ENCODE measurements around the gene XRCC3. TPM values are rescaled to one million over a fixed set of nuclear protein-coding genes. Genes with fewer than 3 reads are reported as not detected.
"Not testable (repeated sequence)": the region's sequence is repeated elsewhere in the genome, so short reads cannot be mapped to it uniquely, and the experiment has no call there.

XRCC3 gene
- total RNA-seq, 2 experiments from 2014 or later = 64.3 to 68.8 TPM

GRCh38 chr14:103695296-103696069, 19.8 kb downstream of the XRCC3 start:
- H3K9me3 Mint-ChIP-seq (ENCODE audit: low read depth) = no peaks in the 10 kb centered on the region
- ATAC-seq = no peak
- H3K4me3 Mint-ChIP-seq = no peak overlapping the region
- H3K4me1 Mint-ChIP-seq = no peaks in the 10 kb centered on the region
- DNase-seq = no peak
- H3K27me3 Mint-ChIP-seq = no peaks in the 10 kb centered on the region
- CTCF ChIA-PET = no interaction called here
- H3K36me3 Mint-ChIP-seq = peaks cover 4% of the 10 kb centered on the region
- no peak overlapping the region for H3K27ac Mint-ChIP-seq

- DNase-seq = no peak
- H3K27ac Mint-ChIP-seq = no peak overlapping the region
- no peaks in the 10 kb centered on the region for H3K4me1 Mint-ChIP-seq
- no peak overlapping the region for H3K4me3 Mint-ChIP-seq
- H3K27me3 Mint-ChIP-seq = no peaks in the 10 kb centered on the region
- H3K36me3 Mint-ChIP-seq = peaks cover 4% of the 10 kb centered on the region
- no peaks in the 10 kb centered on the region for H3K9me3 Mint-ChIP-seq (ENCODE audit: low read depth)
- CTCF ChIA-PET = no interaction called here
- no peak for ATAC-seq
Observed at GRCh38 chr14:103694572-103695026, 20.7 kb downstream of the XRCC3 start.

DNA sequence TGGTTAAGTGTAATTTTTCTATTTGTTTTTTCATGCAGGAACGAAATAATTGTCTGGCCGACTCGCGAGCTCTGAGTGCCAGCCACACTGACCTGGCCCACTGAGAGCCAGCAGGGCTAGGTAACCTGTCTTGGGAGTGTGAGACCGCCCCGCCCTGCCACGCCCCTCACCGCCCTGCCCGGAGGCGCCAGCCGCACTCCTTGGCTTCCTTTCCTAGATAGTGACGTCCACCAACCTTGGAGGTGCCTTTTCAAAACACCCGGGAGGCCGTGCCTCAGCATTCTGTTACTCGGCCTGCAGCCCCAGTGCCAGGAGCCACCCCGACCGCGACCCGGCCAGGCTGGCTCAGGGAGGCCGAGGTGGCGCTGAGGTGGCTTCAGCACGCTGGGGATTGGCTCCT, 21.7 kb downstream of the XRCC3 start:
- CTCF ChIA-PET = no interaction called here
- no peak for ATAC-seq
- no peak for DNase-seq
- H3K9me3 Mint-ChIP-seq (ENCODE audit: low read depth) = no peaks in the 10 kb centered on the region
- H3K4me1 Mint-ChIP-seq = no peaks in the 10 kb centered on the region
- no peaks in the 10 kb centered on the region for H3K27me3 Mint-ChIP-seq
- no peak overlapping the region for H3K4me3 Mint-ChIP-seq
- peaks cover 4% of the 10 kb centered on the region for H3K36me3 Mint-ChIP-seq
- H3K27ac Mint-ChIP-seq = no peak overlapping the region

DNA sequence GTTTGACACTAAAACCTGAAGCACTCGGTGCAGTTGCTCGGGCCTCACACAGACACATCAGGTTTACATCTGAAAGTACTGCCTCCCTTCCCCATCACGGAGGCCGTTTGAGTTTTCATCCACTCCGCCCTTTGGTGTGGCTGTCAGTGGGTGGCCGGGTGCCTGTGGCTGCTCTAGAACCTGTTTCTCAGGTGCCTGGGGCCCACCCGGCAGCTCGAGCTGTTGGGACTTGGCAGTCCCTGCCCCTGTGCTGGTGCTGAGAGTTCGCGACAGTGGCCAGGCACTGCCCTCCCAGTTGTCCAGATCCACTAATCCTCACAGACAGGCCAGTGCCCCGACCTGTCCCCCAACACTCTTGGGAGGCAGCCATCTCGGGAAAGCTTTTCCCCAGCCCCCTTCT, 22.4 kb downstream of the XRCC3 start:
- Mint-ChIP-seq H3K27ac (no peak overlapping the region), H3K4me1 (no peaks in the 10 kb centered on the region), H3K4me3 (no peak overlapping the region), H3K27me3 (no peaks in the 10 kb centered on the region), H3K9me3 (ENCODE audit: low read depth) (no peaks in the 10 kb centered on the region), H3K36me3 (peaks cover 6% of the 10 kb centered on the region)
- DNase-seq (no peak), ATAC-seq (no peak)
- CTCF ChIA-PET = no interaction called here

- Mint-ChIP-seq H3K27ac (no peak overlapping the region), H3K27me3 (no peaks in the 10 kb centered on the region), H3K4me1 (no peaks in the 10 kb centered on the region), H3K9me3 (ENCODE audit: low read depth) (no peaks in the 10 kb centered on the region), H3K4me3 (no peak overlapping the region), H3K36me3 (peaks cover 8% of the 10 kb centered on the region)
- DNase-seq (no peak), ATAC-seq (no peak)
- CTCF ChIA-PET = no interaction called here
Observed at GRCh38 chr14:103692159-103692558, 23.1 kb downstream of the XRCC3 start.

- H3K27ac Mint-ChIP-seq; ATAC-seq; DNase-seq; H3K4me1 Mint-ChIP-seq; H3K27me3 Mint-ChIP-seq; H3K4me3 Mint-ChIP-seq; H3K36me3 Mint-ChIP-seq; CTCF ChIA-PET; H3K9me3 Mint-ChIP-seq (ENCODE audit: low read depth): not testable (repeated sequence)
Observed at GRCh38 chr14:103691655-103692054, 23.6 kb downstream of the XRCC3 start.

- no peak for DNase-seq
- no peak for ATAC-seq
- CTCF ChIA-PET = interaction anchor here (0.7 kb wide), 2 partner anchors 20 to 57 kb away, joined by 3 read pairs; no protein-coding TSS in a partner anchor
- Mint-ChIP-seq H3K27me3 (no peaks in the 10 kb centered on the region), H3K9me3 (ENCODE audit: low read depth) (no peaks in the 10 kb centered on the region), H3K36me3 (peaks cover 11% of the 10 kb centered on the region), H3K4me3 (no peak overlapping the region), H3K27ac (no peak overlapping the region), H3K4me1 (no peaks in the 10 kb centered on the region)
Observed at GRCh38 chr14:103690332-103690731, 24.9 kb downstream of the XRCC3 start.

GRCh38 chr14:103688906-103689902, 26.0 kb downstream of the XRCC3 start:
- Mint-ChIP-seq H3K4me1 (no peaks in the 10 kb centered on the region), H3K27me3 (no peaks in the 10 kb centered on the region), H3K27ac (no peak overlapping the region), H3K36me3 (peaks cover 15% of the 10 kb centered on the region), H3K9me3 (ENCODE audit: low read depth) (no peaks in the 10 kb centered on the region), H3K4me3 (no peak overlapping the region)
- ATAC-seq (no peak), DNase-seq (no peak)
- CTCF ChIA-PET = interaction anchor here (1.4 to 1.6 kb wide), 2 partner anchors 9 to 25 kb away, joined by 3 to 5 read pairs; no protein-coding TSS in a partner anchor

DNA sequence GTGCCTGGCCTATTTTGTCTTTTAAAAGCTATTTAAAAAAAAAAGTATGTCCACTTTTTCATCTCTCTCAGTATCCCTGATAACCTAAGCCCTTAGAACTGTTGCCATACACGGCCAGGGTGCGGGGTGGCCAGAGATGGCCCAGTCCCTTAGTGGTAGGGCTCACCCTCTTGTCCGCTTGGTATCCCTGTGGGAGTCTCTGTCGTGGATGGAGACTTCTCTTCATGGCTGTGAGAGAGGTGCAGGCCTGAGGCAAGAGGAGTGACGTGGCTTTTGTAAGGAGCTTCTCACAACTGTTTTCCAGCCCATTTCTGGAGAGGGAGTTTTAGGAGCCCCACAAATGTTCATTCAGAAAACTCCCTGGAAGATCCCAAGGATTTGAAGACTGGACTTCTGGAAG, 26.8 kb downstream of the XRCC3 start:
- CTCF ChIA-PET = interaction anchor here (1.4 to 1.6 kb wide), 2 partner anchors 8 to 25 kb away, joined by 3 to 5 read pairs; no protein-coding TSS in a partner anchor
- H3K36me3 Mint-ChIP-seq = peaks cover 12% of the 10 kb centered on the region
- DNase-seq = no peak

GRCh38 chr14:103687712-103688111, 27.5 kb downstream of the XRCC3 start:
- Mint-ChIP-seq H3K4me1 (no peaks in the 10 kb centered on the region), H3K4me3 (no peak overlapping the region), H3K27ac (no peak overlapping the region), H3K27me3 (no peaks in the 10 kb centered on the region), H3K36me3 (peaks cover 19% of the 10 kb centered on the region), H3K9me3 (ENCODE audit: low read depth) (no peaks in the 10 kb centered on the region)
- DNase-seq (no peak), ATAC-seq (no peak)
- CTCF ChIA-PET = interaction anchor here (1.4 to 1.6 kb wide), 2 partner anchors 8 to 24 kb away, joined by 3 to 5 read pairs; no protein-coding TSS in a partner anchor

More for the DNA sequence above, 26.8 kb downstream of the XRCC3 start:
- no peaks in the 10 kb centered on the region for H3K9me3 Mint-ChIP-seq (ENCODE audit: low read depth)
- H3K27me3 Mint-ChIP-seq = no peaks in the 10 kb centered on the region
- H3K27ac Mint-ChIP-seq = no peak overlapping the region
- H3K4me1 Mint-ChIP-seq = no peaks in the 10 kb centered on the region
- no peak overlapping the region for H3K4me3 Mint-ChIP-seq
- no peak for ATAC-seq

- DNase-seq = no peak
- Mint-ChIP-seq H3K4me1 (no peaks in the 10 kb centered on the region), H3K27me3 (no peaks in the 10 kb centered on the region), H3K4me3 (no peak overlapping the region), H3K36me3 (peaks cover 19% of the 10 kb centered on the region), H3K9me3 (ENCODE audit: low read depth) (no peaks in the 10 kb centered on the region), H3K27ac (no peak overlapping the region)
- CTCF ChIA-PET = no interaction called here
- no peak for ATAC-seq
Observed at GRCh38 chr14:103686831-103687485, 28.3 kb downstream of the XRCC3 start.

DNA sequence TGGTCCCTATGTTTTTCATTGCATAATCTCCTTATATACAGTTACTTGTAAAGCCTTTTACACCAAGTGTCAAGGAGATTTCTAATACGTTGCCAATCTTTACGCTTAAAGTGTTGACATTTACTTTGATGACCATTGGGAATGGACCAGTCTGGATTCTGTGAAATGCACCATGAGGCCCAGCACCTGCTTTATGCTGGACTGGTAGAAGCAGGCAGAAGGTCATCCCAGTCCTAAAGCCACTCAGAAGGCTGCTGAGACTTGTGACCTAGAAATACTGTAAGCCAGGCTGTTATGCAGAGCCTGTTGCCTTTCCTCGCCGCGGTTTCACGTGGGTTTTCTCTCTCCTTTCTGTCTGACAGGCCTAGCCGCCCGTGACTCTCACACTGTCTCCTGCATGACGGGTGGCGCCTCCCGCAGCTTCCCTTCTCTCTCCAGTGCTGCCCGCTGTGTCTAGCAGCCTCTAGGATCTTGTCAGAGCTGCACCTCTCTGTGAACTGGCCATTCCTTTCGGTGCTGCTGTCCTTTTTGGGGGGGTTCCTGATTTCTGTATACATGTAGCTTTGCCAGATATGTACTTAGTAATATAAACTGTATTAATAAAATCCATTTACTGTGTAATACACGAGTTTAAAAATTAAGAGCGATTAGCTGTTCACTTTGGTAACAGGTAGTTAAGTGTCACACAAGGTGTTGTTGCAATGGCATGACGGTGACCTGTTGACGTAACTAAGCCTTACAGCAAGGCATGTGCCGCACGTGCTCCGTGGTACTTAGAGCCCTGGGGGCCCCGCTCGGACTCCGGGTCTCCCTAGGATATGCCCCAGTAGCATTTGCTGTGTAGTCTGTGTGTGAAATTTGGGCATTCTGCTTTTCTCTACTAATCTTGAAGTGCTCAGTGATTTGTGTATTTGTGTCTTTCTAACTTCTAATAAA, 29.7 kb downstream of the XRCC3 start:
- CTCF ChIA-PET = no interaction called here
- peaks cover 29% of the 10 kb centered on the region for H3K36me3 Mint-ChIP-seq
- no peak overlapping the region for H3K27ac Mint-ChIP-seq
- H3K4me3 Mint-ChIP-seq = no peak overlapping the region
- no peaks in the 10 kb centered on the region for H3K9me3 Mint-ChIP-seq (ENCODE audit: low read depth)
- ATAC-seq (no peak), DNase-seq (no peak)
- H3K27me3 Mint-ChIP-seq = no peaks in the 10 kb centered on the region
- H3K4me1 Mint-ChIP-seq = no peaks in the 10 kb centered on the region

All from activated CD8-positive, alpha-beta memory T cell treated with anti-CD3 and anti-CD28 coated beads, Interleukin-2, amount 10 ng/mL, durations not matched to agents 7 days and 5 days (primary cell).